ENCODE data around the gene TRABD2A. TPM values are rescaled to one million over a fixed set of nuclear protein-coding genes. Genes with fewer than 3 reads are reported as not detected.

The TRABD2A gene
- total and polyA plus RNA-seq, 4 experiments from 2014 or later: 67.1 to 90.7 (median 82.2) TPM

DNA sequence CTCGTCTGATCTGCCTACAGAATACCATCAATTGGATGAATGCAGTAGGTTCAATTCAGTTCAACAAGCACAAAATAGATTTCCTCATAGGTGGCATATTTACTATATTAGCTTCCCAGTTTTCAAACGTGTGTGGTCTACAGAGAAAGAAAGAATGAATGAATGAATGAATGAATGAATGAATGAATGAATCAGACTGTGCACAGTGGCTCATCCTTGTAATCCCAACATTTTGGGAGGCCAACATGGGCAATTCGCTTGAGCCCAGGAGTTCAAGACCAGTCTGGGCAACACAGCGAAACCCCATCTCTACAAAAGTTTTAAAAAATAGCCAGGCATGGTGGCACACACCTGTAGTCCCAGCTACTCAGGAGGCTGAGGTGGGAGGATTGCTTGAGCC, 94.9 kb downstream of the TRABD2A start:
- intact Hi-C loops (cut with micrococcal nuclease): loop anchor here (10.0 kb wide), 1 partner anchor 271 kb away; the partner anchor contains the start of gene DNAH6
- Histone ChIP-seq H3K27me3 (ENCODE audit: insufficient read depth, low read length) (no peaks in the 10 kb centered on the region), H3K27ac (ENCODE audit: low read depth, low read length) (no peak overlapping the region), H3K9me3 (ENCODE audit: control insufficient read depth in 1 of 2, low read length in 2 of 2) (no peaks in the 10 kb centered on the region), H3K4me3 (ENCODE audit: low read length in 2 of 2) (no peak overlapping the region), H3K4me1 (ENCODE audit: insufficient read depth, low read length) (peaks cover 43% of the 10 kb centered on the region), H3K36me3 (ENCODE audit: insufficient read depth, low read length) (no peaks in the 10 kb centered on the region)
- Mint-ChIP-seq H3K4me3 (peak overlapping the region in 1 of 8 donors; percentile 26), H3K36me3 (peaks cover 1 to 12% of the 10 kb centered on the region in 2 donors), H3K4me1 (peaks cover 43 to 60% (median 51%) of the 10 kb centered on the region in 4 donors), H3K27me3 (no peaks in the 10 kb centered on the region), H3K9me3 (peaks cover 0 to 5% (median 0%) of the 10 kb centered on the region in 8 donors), H3K27ac (peak overlapping the region in 2 of 7 donors; percentile 5 to 46)
- CTCF ChIA-PET (ENCODE audit: partially characterized antibody): interaction anchor here (0.7 to 1.6 kb wide), 5 partner anchors 21 to 140 kb away, joined by 3 to 4 read pairs (median 3); no protein-coding TSS in a partner anchor
- DNase-seq: no peak
- POLR2A ChIA-PET (ENCODE audit: partially characterized antibody): interaction anchor here (1.1 kb wide), 1 partner anchor 55 kb away, joined by 3 read pairs; no protein-coding TSS in a partner anchor

DNA sequence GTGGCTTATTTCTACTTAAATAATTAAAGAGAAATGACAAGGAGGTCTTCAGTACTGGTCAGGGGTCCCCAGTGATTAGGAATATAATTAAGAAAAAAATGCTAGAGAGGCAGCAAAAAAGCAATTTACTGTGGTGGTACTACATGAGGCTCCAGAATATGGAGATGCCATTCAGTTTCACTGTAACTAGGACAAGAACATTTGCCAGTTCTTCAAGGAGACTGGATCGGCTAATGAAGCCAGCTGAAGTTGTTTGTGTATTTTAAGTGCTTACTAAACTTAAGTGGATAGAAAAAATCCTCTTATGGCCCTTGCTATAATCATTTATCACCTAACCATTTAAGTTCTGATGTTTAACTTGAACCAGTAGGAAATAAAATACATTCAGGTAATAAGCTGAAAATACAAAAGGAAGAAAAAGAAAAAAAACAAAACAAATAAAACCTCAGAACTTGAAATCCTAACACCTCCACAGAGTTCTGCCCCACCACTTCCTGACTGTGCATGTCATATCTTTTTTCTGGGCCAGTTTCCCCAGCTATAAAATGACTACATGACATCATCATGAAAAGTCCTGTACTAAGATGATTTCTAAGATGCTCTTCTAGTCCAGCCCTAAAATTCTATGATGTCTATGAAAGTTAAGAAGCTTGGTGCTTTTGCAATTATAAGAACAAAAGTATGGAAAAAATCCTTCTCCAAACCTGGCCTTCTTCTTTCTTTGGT, 98.0 kb downstream of the TRABD2A start:
- intact Hi-C loops (cut with micrococcal nuclease): loop anchor here (1.0 to 10.0 kb wide), 6 partner anchors 42 to 268 kb away; partner anchors contain the start of genes DNAH6 and KCMF1
- H3K27me3 ChIP-seq (ENCODE audit: insufficient read depth, low read length): no peaks in the 10 kb centered on the region
- CTCF ChIA-PET (ENCODE audit: partially characterized antibody): interaction anchor here (1.0 to 3.9 kb wide), 12 partner anchors 16 to 143 kb away, joined by 3 to 21 read pairs (median 4); no protein-coding TSS in a partner anchor
- H3K9me3 ChIP-seq (ENCODE audit: control insufficient read depth in 1 of 2, low read length in 2 of 2): no peaks in the 10 kb centered on the region
- H3K9me3 Mint-ChIP-seq: peaks cover 0 to 5% (median 0%) of the 10 kb centered on the region in 8 donors
- DNase-seq: peak; percentile 74 to 84 (median 83)
- H3K27ac ChIP-seq (ENCODE audit: low read depth, low read length): peak overlapping the region; percentile 53
- no peaks in the 10 kb centered on the region for H3K36me3 ChIP-seq (ENCODE audit: insufficient read depth, low read length)
- POLR2A ChIA-PET (ENCODE audit: partially characterized antibody): interaction anchor here (0.6 to 5.6 kb wide), 30 partner anchors 10 to 188 kb away, joined by 3 to 121 read pairs (median 6); partner anchors contain the start of genes KCMF1, TMSB10 and TRABD2A
- peaks cover 74% of the 10 kb centered on the region for H3K4me1 ChIP-seq (ENCODE audit: insufficient read depth, low read length)
- H3K27me3 Mint-ChIP-seq: no peaks in the 10 kb centered on the region
- peaks cover 73 to 86% (median 79%) of the 10 kb centered on the region in 4 donors for H3K4me1 Mint-ChIP-seq
- peak overlapping the region; percentile 6 to 23 for H3K4me3 ChIP-seq (ENCODE audit: low read length in 2 of 2)
- peak overlapping the region; percentile 84 to 96 (median 93) for H3K27ac Mint-ChIP-seq
- H3K4me3 Mint-ChIP-seq: peak overlapping the region; percentile 52 to 84 (median 74)
- H3K36me3 Mint-ChIP-seq: peaks cover 3 to 11% of the 10 kb centered on the region in 2 donors

DNA sequence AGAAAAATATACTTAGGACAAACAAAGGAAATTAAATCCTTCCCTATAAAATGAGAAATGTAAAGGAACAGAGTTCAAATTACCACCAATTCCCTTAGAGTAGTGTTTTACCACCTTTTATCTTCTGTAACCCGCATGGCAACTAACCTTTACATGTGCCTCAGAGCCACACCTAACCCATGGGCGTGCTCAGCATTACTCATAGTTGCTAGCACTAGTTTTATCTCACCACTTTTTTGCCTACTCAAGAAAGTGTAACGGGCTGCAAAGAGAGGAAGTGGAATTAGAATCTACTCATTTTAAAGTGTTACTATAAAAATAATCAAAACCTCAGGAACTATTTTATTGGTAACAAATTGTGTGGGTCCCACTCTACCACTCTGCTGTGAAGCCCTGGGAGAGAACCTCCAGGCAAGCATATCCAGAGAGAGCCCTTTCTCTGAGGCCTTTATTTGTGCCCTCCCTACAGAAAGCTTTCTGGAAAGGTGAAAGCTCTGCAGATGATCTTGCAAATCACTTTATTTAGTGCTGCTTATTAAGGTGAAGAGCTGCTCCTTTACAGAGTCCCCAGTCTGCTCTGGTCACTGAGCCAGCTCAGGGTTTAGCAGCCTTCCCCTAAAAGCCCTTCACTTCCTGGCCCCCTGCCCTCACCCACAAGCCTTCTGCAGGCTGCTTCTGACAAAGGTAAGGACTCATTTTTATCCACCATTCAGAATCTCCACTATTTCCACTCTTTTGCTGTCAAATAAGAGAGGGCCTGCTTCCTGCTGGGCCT, 98.8 kb downstream of the TRABD2A start:
- DNase-seq: peak; percentile 59 to 84 (median 71)
- Histone ChIP-seq H3K27ac (ENCODE audit: low read depth, low read length) (peak overlapping the region; percentile 53), H3K9me3 (ENCODE audit: control insufficient read depth in 1 of 2, low read length in 2 of 2) (no peaks in the 10 kb centered on the region), H3K4me3 (ENCODE audit: low read length in 2 of 2) (peak overlapping the region; percentile 6 to 23), H3K36me3 (ENCODE audit: insufficient read depth, low read length) (no peaks in the 10 kb centered on the region), H3K27me3 (ENCODE audit: insufficient read depth, low read length) (no peaks in the 10 kb centered on the region), H3K4me1 (ENCODE audit: insufficient read depth, low read length) (peaks cover 80% of the 10 kb centered on the region)
- ChIA-PET POLR2A (ENCODE audit: partially characterized antibody) (interaction anchor here (0.6 to 5.6 kb wide), 26 partner anchors 10 to 189 kb away, joined by 3 to 121 read pairs (median 6); partner anchors contain the start of genes KCMF1, TMSB10 and TRABD2A), CTCF (ENCODE audit: partially characterized antibody) (interaction anchor here (1.0 to 3.9 kb wide), 10 partner anchors 17 to 144 kb away, joined by 3 to 21 read pairs (median 6); no protein-coding TSS in a partner anchor)
- Mint-ChIP-seq H3K4me1 (peaks cover 80 to 93% (median 84%) of the 10 kb centered on the region in 4 donors), H3K27me3 (no peaks in the 10 kb centered on the region), H3K36me3 (peaks cover 3 to 7% of the 10 kb centered on the region in 2 donors), H3K9me3 (peaks cover 0 to 6% (median 4%) of the 10 kb centered on the region in 8 donors), H3K4me3 (peak overlapping the region; percentile 52 to 84 (median 74)), H3K27ac (peak overlapping the region; percentile 84 to 96 (median 93))
- intact Hi-C loops (cut with micrococcal nuclease): loop anchor here (1.0 to 10.0 kb wide), 6 partner anchors 41 to 267 kb away; partner anchors contain the start of genes DNAH6 and KCMF1

DNA sequence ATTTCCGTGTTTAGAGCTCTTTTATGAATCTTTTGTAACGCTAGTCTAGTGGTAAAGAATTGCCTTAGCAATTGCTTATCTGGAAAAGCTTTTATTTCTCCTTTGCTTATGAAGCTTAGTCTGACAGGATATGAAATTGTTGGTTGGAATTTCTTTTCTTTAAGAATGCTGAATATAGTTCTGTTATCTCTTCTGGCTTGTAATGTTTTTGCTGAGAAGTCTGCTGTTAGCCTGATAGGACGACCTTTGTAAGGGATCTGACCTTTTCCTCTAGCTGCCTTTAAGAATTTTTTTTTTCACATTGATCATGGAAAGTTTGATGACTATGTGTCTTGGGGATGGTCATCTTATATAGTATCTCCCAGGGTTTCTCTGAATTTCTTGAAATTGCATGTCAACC, 101.1 kb downstream of the TRABD2A start:
- H3K36me3 ChIP-seq (ENCODE audit: insufficient read depth, low read length): no peaks in the 10 kb centered on the region
- POLR2A ChIA-PET (ENCODE audit: partially characterized antibody): interaction anchor here (0.6 to 5.6 kb wide), 14 partner anchors 9 to 146 kb away, joined by 3 to 43 read pairs (median 4); partner anchors contain the start of genes TMSB10 and TRABD2A

DNA sequence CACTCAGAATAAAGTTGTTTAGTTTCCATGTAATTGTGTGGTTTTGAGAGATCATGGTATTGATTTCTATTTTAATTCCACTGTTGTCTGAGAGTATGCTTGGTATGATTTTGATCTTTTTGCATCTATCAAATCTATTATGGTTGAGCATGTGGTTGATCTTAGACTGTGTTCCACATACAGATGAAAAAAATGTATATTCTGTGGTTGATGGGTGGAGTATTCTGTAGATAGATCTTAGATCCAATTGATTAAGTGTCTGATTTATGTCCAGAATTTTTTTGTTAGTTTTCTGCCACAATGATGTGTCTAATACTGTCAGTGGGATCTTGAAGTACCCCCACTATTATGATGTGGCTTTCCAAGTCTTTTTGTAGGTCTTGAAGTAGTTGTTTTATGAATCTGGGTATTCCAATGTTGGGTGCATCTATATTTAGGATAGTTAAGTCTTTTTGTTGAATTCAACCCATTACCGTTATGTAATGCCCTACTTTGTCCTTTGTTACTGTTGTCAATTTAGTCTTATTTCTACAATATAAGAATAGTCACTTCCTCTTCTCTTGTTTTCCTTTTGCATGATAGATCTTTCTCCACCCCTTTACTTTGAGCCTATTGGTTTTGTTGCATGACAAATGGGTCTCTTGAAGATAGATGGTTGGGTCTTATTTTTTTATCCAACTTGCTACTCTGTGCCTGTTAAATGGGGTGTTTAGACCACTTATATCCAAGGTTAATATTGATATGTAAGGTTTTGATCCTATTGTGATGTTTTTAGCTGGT, 101.8 kb downstream of the TRABD2A start:
- Histone ChIP-seq H3K27me3 (ENCODE audit: insufficient read depth, low read length) (no peaks in the 10 kb centered on the region), H3K4me1 (ENCODE audit: insufficient read depth, low read length) (peaks cover 68% of the 10 kb centered on the region), H3K4me3 (ENCODE audit: low read length in 2 of 2) (no peak overlapping the region), H3K27ac (ENCODE audit: low read depth, low read length) (peak overlapping the region; percentile 27), H3K36me3 (ENCODE audit: insufficient read depth, low read length) (no peaks in the 10 kb centered on the region), H3K9me3 (ENCODE audit: control insufficient read depth in 1 of 2, low read length in 2 of 2) (peaks cover 0 to 7% of the 10 kb centered on the region in 2 donors)
- peak in 4 of 5 donors; percentile 42 to 61 (median 52) for DNase-seq
- H3K36me3 Mint-ChIP-seq: peaks cover 17 to 21% of the 10 kb centered on the region in 2 donors
- ChIA-PET POLR2A (ENCODE audit: partially characterized antibody) (interaction anchor here (0.6 to 5.6 kb wide), 13 partner anchors 10 to 147 kb away, joined by 3 to 43 read pairs (median 4); partner anchors contain the start of genes TMSB10 and TRABD2A), CTCF (ENCODE audit: partially characterized antibody) (interaction anchor here (0.9 to 1.4 kb wide), 4 partner anchors 33 to 146 kb away, joined by 3 to 5 read pairs (median 4); no protein-coding TSS in a partner anchor)
- intact Hi-C loops (cut with micrococcal nuclease): no loop called here
- H3K4me1 Mint-ChIP-seq: peaks cover 66 to 83% (median 78%) of the 10 kb centered on the region in 4 donors
- peaks cover 3 to 32% (median 22%) of the 10 kb centered on the region in 8 donors for H3K9me3 Mint-ChIP-seq
- H3K4me3 Mint-ChIP-seq: peak overlapping the region; percentile 2 to 78 (median 58)
- peak overlapping the region; percentile 21 to 96 (median 84) for H3K27ac Mint-ChIP-seq
- no peaks in the 10 kb centered on the region for H3K27me3 Mint-ChIP-seq

More for the DNA sequence above, 101.1 kb downstream of the TRABD2A start:
- DNase-seq: no peak
- CTCF ChIA-PET (ENCODE audit: partially characterized antibody): interaction anchor here (0.9 to 1.4 kb wide), 4 partner anchors 34 to 145 kb away, joined by 3 to 5 read pairs (median 4); no protein-coding TSS in a partner anchor
- peaks cover 72 to 90% (median 84%) of the 10 kb centered on the region in 4 donors for H3K4me1 Mint-ChIP-seq
- intact Hi-C loops (cut with micrococcal nuclease): loop anchor here (10.0 kb wide), 1 partner anchor 265 kb away; the partner anchor contains the start of gene DNAH6
- peaks cover 75% of the 10 kb centered on the region for H3K4me1 ChIP-seq (ENCODE audit: insufficient read depth, low read length)
- no peaks in the 10 kb centered on the region for H3K27me3 ChIP-seq (ENCODE audit: insufficient read depth, low read length)
- no peaks in the 10 kb centered on the region for H3K27me3 Mint-ChIP-seq
- H3K4me3 Mint-ChIP-seq: peak overlapping the region in 6 of 8 donors; percentile 41 to 78 (median 64)
- H3K27ac Mint-ChIP-seq: peak overlapping the region; percentile 56 to 96 (median 84)
- H3K9me3 ChIP-seq (ENCODE audit: control insufficient read depth in 1 of 2, low read length in 2 of 2): peaks cover 0 to under 1% of the 10 kb centered on the region in 2 donors
- peaks cover 12 to 18% of the 10 kb centered on the region in 2 donors for H3K36me3 Mint-ChIP-seq
- H3K4me3 ChIP-seq (ENCODE audit: low read length in 2 of 2): no peak overlapping the region
- peaks cover 0 to 25% (median 16%) of the 10 kb centered on the region in 8 donors for H3K9me3 Mint-ChIP-seq
- H3K27ac ChIP-seq (ENCODE audit: low read depth, low read length): no peak overlapping the region

DNA sequence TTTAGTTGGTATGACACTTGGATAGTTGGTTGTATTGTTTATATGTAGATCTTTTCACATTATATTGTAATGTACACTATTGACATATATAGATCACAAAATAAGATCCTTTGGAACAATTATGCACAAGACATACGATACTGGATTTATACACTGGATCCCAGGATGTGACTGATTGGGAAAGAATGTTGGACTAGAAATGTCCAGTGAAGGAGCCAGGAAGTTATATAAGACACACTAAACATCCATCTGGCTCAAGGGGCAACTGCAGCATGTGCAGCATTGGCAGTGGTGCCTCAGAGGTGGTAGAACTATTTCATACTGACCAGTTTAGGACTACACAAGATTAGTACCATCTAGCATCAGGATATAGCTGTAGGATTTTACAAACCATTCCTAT, 104.9 kb downstream of the TRABD2A start:
- H3K4me3 ChIP-seq (ENCODE audit: low read length in 2 of 2): no peak overlapping the region
- POLR2A ChIA-PET (ENCODE audit: partially characterized antibody): no interaction called here
- no peak overlapping the region for H3K4me3 Mint-ChIP-seq
- peaks cover 3 to 55% (median 48%) of the 10 kb centered on the region in 8 donors for H3K9me3 Mint-ChIP-seq
- H3K36me3 ChIP-seq (ENCODE audit: insufficient read depth, low read length): no peaks in the 10 kb centered on the region
- H3K36me3 Mint-ChIP-seq: peaks cover 34 to 37% of the 10 kb centered on the region in 2 donors
- no peaks in the 10 kb centered on the region for H3K27me3 ChIP-seq (ENCODE audit: insufficient read depth, low read length)
- H3K4me1 Mint-ChIP-seq: peaks cover 39 to 52% (median 47%) of the 10 kb centered on the region in 4 donors
- CTCF ChIA-PET (ENCODE audit: partially characterized antibody): no interaction called here
- no peak overlapping the region for H3K27ac ChIP-seq (ENCODE audit: low read depth, low read length)
- DNase-seq: no peak
- H3K27ac Mint-ChIP-seq: peak overlapping the region in 1 of 7 donors; percentile 37
- H3K27me3 Mint-ChIP-seq: no peaks in the 10 kb centered on the region
- peaks cover 37% of the 10 kb centered on the region for H3K4me1 ChIP-seq (ENCODE audit: insufficient read depth, low read length)
- H3K9me3 ChIP-seq (ENCODE audit: control insufficient read depth in 1 of 2, low read length in 2 of 2): peaks cover 4 to 7% of the 10 kb centered on the region in 2 donors
- intact Hi-C loops (cut with micrococcal nuclease): no loop called here
